Pancreas (tissue), 10 donors: Measurements from ENCODE around the gene ZFP36L2. TPM values are rescaled to one million over a fixed set of nuclear protein-coding genes. Genes with fewer than 3 reads are reported as not detected.

ENCODE experiments used
- ATAC-seq, 4 donors: fragments of 200-7000 bp; cut with Tn5 transposase; one replicate each; pipeline versions ENCODE4 v1.8.0 to v1.9.1; 2020; ENCODE audit warnings: mild to moderate bottlenecking in 4 of 4, moderate library complexity in 4 of 4
- DNase-seq, 6 donors: peaks; one replicate each; pipeline ENCODE4 v3.0.0-alpha.2; 2020
- FAIRE-seq: peaks from 2 replicates; lab custom pipeline; 2012; peaks lifted over from hg19 to GRCh38; lab: Jason Lieb, UNC
- H3K27ac ChIP-seq, 4 donors: fragments of 200-600 bp; sonication (generic); 1 replicate in 3 of 4; 2 replicates in 1 of 4; pipeline versions ENCODE4 v1.5.0 to v1.8.0; 2020
- H3K27me3 ChIP-seq, 4 donors: fragments of 200-600 bp; one replicate each; pipeline ENCODE4 v1.8.0; 2021
- H3K36me3 ChIP-seq, 3 donors: fragments of 200-600 bp; sonication (generic) in 1 of 3; one replicate each; pipeline versions ENCODE4 v1.5.0 to v1.8.0; 2020 to 2021
- H3K4me1 ChIP-seq, 3 donors: fragments of 200-600 bp; one replicate each; pipeline ENCODE4 v1.8.0; 2021
- H3K4me3 ChIP-seq, 4 donors: fragments of 200-600 bp; sonication (generic) in 2 of 4; one replicate each; pipeline versions ENCODE4 v1.5.0 to v1.8.0; 2020 to 2021
- H3K9me3 ChIP-seq, 4 donors: fragments of 200-600 bp; one replicate each; pipeline ENCODE4 v1.8.0; 2021
- CTCF ChIP-seq, 4 donors: fragments of 200-600 bp; sonication (generic) in 3 of 4; IDR thresholded peaks; one replicate each; pipeline versions ENCODE4 v1.5.0 to v1.8.0; 2021; ENCODE audit warnings: antibody characterized with exemption in 4 of 4
- WGBS, 2 donors: extraction: QIAGEN DNeasy Blood & Tissue Kit; methylation state at CpG; one replicate each; pipeline ENCODE4 v1.1.7; 2013; 5-methylcytosine and 5-hydroxymethylcytosine counted together
- intact Hi-C, 3 donors: fragments of 100-400 bp; cut with DNase I; formaldehyde crosslinking; loops; one replicate each; pipeline versions ENCODE4 v1.11.1 to v1.14.2; 2022
- polyA plus RNA-seq, 2 donors: library from polyadenylated mRNA; stranded (reverse); fragments of 200-250 nt; gene quantifications; one replicate each; pipeline ENCODE4 v1.2.3, GENCODE V29; 2013
- total RNA-seq, 6 donors: library from RNA; stranded (reverse); fragmentation: NEBNext Ultra II Directional in 4 of 6; extraction: Animal tissue kit (Norgen Biotek cat#: 25700) in 4 of 6; gene quantifications; one replicate each; pipeline versions ENCODE4 v1.2.1 to v1.2.4, GENCODE V29; 2021 to 2023
- donor health status: healthy with polysubstance abuse.
- donor health status: DM: no; HTN: no; CAD: no; lungs with moderate emphysema.
- donor health status: DM: no; HTN: no; CAD: no.
- donor health status: control.
- donor health status: control.
- donor health status: Bipolar disorder and iron deficiency.
- donor health status: DM: yes; HTN: yes; CAD: no.
- donor health status: DM: no; HTN: no; CAD: no.
- donor health status: DM: no; HTN: no; CAD: no.
- donor health status: DM: yes; HTN: yes; CAD: no.

Gene ZFP36L2
- total and polyA plus RNA-seq, 8 donors: 36.8 to 117 (median 54.6) TPM

GRCh38 chr2:43270930-43271615 is 44.7 kb upstream of the ZFP36L2 start:
- Histone ChIP-seq H3K36me3 (no peaks in the 10 kb centered on the region), H3K4me1 (no peaks in the 10 kb centered on the region), H3K27me3 (no peaks in the 10 kb centered on the region), H3K9me3 (no peaks in the 10 kb centered on the region), H3K27ac (no peak overlapping the region), H3K4me3 (no peak overlapping the region)
- no peak for TF ChIP-seq CTCF (IDR thresholded peaks at IDR 0.05)
- DNase-seq: peak in 1 of 6 donors; percentile 15
- intact Hi-C loops: no loop called here
- peak in 2 of 4 donors; percentile 12 to 28 for ATAC-seq
- 49 to 53% methylated on average over 4 of the region's 4 CpGs for WGBS, 2 donors
- FAIRE-seq: no peak

GRCh38 chr2:43270461-43270860 is 44.1 kb upstream of the ZFP36L2 start:
- Histone ChIP-seq H3K9me3 (no peaks in the 10 kb centered on the region), H3K4me1 (no peaks in the 10 kb centered on the region), H3K27me3 (no peaks in the 10 kb centered on the region), H3K36me3 (no peaks in the 10 kb centered on the region), H3K27ac (no peak overlapping the region), H3K4me3 (no peak overlapping the region)
- no peak for DNase-seq
- WGBS, 2 donors: 93 to 94% methylated on average over 2 of the region's 2 CpGs
- ATAC-seq: no peak
- TF ChIP-seq CTCF (IDR thresholded peaks at IDR 0.05): no peak
- FAIRE-seq: no peak
- intact Hi-C loops: no loop called here

- Histone ChIP-seq H3K9me3 (no peaks in the 10 kb centered on the region), H3K36me3 (no peaks in the 10 kb centered on the region), H3K4me1 (no peaks in the 10 kb centered on the region), H3K27me3 (no peaks in the 10 kb centered on the region), H3K4me3 (no peak overlapping the region), H3K27ac (peak overlapping the region in 2 of 4 donors; percentile 15 to 57)
- ATAC-seq (peak in 3 of 4 donors; percentile 31 to 57 (median 51)), FAIRE-seq (no peak), DNase-seq (no peak)
- no peak for TF ChIP-seq CTCF (IDR thresholded peaks at IDR 0.05)
- 71 to 77% methylated on average over 3 of the region's 3 CpGs for WGBS, 2 donors
- intact Hi-C loops: no loop called here
Observed at GRCh38 chr2:43269706-43270105, 43.3 kb upstream of the ZFP36L2 start.

- intact Hi-C loops: no loop called here
- peak overlapping the region in 2 of 4 donors; percentile 15 to 57 for H3K27ac ChIP-seq
- no peak for TF ChIP-seq CTCF (IDR thresholded peaks at IDR 0.05)
- peak in 4 of 6 donors; percentile 28 to 41 (median 32) for DNase-seq
- H3K36me3 ChIP-seq: no peaks in the 10 kb centered on the region
- ATAC-seq: peak in 3 of 4 donors; percentile 63 to 84 (median 76)
- H3K27me3 ChIP-seq: no peaks in the 10 kb centered on the region
- 82 to 88% methylated on average over 14 of the region's 14 CpGs for WGBS, 2 donors
- no peaks in the 10 kb centered on the region for H3K9me3 ChIP-seq
- H3K4me3 ChIP-seq: no peak overlapping the region
- no peak for FAIRE-seq
- no peaks in the 10 kb centered on the region for H3K4me1 ChIP-seq
Observed at GRCh38 chr2:43269074-43269572, 42.7 kb upstream of the ZFP36L2 start.
